Erythroblast (primary cell): Measurements from ENCODE around the gene SUSD3.
"Not testable (repeated sequence)": the region's sequence is repeated elsewhere in the genome, so short reads cannot be mapped to it uniquely, and the experiment has no call there.

Source experiments
- DNase-seq, 2 experiments: peaks; one replicate each; lab custom pipeline; 2025; lab: John Stamatoyannopoulos, UW
- GATA1 ChIP-seq: IDR thresholded peaks from 2 replicates; pipeline ENCODE4 v1.6.1; 2011; ENCODE audit warnings: low read depth, mild to moderate bottlenecking, control low read depth, low read length, moderate library complexity
- POLR2A ChIP-seq: IDR thresholded peaks from 2 replicates; pipeline ENCODE4 v1.6.1; 2011; ENCODE audit warnings: mild to moderate bottlenecking, low read length

The SUSD3 gene

DNA sequence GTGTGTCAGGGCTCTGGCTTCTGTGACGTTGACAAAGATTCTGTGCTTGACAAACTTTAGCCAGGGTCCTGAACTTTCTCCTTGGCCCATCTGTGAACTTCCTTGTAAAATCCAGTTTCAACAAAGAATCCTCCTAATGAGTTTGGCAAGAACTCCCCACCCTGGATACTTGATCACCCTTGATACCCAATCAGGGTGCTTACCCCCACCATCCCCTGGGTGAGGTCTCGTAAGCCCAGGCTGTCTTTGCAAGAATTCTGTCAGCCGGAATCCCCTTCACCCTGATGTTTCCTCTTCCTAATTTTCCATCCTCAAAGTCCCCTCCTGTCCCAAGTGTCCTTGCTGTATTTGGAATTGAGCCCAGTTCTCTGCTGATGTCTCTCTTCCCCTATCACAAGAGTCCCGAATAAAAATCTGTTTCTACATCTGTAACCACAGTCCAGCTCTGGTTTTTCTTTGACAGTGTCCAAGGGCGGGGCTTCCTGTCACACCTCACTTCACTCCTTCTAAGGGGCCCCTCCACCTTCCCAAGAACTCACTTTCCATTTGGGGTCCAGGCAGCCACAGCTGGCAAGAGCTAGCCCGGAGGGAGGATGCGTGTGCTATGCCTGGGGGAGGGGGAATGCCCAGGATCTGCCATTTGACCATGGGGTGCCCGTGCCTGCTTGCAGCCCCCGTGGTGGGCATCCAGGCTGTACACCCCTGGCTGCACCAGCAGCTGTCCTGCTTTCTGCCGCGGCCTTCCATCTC is 34.8 kb downstream of the SUSD3 start:
- DNase-seq: peak in 1 of 2 experiments; percentile 19
- TF ChIP-seq POLR2A (no peak), GATA1 (no peak)

DNA sequence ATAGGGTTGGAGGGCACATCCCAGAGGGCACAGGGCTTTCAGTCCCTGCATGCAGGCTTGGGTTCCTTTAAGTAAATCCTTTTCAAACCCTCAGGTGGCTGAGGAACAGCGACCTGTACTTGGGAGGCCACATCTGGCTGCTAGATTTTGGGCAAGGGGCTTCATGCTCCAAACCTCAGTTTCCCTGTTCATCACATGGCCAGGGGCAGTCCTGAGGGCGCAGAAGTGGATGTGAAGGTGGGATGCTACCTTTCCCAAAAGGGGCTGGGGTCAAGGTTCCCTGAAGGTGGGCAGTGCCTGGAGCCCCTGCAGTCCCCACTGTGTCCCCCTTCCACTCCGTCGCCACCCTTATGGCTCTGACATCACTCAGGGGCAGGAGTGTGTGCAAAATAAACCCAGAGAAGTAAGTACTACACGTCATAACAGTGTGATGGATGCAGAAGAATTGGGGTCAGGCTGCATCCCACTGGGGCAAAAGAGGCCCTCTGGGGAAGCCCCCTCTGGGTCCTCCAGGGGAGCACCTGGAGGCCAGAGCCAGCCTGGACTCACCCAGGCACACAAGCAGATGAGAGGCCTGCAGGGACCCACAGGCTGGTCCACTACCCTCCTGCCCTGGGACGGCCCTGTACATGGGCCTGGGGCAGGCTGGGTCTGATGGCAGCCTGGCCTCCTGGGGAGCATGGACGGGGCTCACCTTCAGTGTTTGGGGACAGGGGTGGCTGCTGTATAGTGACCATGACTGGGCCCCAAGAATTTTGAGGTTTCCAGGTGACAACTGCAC is 35.6 kb downstream of the SUSD3 start:
- DNase-seq: no peak
- TF ChIP-seq POLR2A (no peak), GATA1 (no peak)

DNA sequence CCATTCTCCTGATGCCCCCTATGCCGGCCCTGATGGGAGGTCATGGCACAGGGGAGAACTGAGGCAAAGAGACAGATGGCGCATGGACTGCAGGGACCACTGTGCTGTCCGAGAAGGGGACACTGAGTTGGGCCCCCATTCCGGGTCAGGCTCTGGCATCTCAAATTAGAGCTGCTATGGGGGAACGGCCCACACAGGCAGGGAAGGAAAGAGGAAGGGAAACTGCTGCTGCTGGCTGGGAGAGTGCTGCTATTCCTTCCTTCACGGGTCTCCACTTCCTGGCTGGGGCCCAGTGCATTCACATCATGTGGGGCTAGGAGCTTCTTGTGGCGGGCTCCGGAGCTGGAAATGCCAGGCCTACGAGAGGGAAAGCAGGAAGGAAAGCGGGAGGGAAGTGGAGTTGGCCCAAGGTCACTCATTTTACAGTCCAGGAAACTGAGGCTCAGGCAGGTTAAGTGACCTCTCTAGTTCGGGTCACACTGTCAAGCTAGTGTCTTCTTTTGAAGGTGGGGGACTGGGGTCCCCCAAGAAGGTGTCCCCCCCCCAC is 36.2 kb downstream of the SUSD3 start:
- DNase-seq: peak in 1 of 2 experiments; percentile 46
- TF ChIP-seq POLR2A: no peak
- TF ChIP-seq GATA1: no peak

DNA sequence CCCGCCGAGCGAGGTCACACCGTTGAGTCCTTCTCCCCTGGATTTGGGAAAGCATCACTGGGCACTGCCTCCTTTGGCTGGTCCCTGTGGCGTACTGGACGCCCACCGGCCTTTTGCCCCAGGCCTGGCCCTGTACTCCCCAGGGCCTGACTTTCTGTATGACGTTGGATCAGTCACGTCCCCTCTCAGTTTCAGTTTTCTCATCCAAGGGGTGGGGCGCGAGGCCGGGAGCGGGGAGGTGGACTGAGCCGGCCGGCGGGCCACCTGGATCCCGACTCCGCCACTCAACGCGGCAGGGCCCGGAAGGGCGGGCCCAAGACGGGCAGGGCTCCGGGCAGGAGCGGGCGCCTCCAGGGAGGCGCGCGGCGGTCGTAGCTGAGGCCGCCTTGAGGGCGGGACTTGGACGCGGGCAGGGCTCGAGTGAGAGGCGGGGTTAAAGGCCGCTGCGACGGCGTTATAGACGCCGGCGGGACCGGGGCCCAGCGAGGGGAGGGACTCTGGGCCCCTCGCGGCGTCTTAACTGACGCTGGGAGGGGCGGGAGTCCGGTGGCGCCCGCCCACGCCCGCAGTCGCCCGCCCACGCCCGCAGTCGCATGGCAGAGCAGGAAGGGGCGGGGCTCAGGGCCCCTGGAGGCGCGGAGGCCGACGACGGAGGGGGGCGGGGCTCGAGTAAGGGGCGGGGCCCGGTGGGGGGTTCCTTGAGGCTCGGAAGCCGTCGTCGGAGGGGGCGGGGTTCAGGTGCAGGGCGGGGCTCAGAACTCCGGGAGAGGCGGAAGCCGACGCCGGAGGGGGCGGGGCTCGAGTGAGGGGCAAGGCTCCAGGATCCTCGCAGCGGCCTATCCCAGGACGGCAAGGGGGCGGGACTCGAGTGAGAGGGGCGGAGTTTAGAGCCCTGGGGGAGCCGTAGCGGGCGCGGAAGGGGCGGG is 37.0 kb downstream of the SUSD3 start:
- peak; percentile 99 to 100 for DNase-seq
- TF ChIP-seq POLR2A (peak; percentile 86), GATA1 (no peak)

DNA sequence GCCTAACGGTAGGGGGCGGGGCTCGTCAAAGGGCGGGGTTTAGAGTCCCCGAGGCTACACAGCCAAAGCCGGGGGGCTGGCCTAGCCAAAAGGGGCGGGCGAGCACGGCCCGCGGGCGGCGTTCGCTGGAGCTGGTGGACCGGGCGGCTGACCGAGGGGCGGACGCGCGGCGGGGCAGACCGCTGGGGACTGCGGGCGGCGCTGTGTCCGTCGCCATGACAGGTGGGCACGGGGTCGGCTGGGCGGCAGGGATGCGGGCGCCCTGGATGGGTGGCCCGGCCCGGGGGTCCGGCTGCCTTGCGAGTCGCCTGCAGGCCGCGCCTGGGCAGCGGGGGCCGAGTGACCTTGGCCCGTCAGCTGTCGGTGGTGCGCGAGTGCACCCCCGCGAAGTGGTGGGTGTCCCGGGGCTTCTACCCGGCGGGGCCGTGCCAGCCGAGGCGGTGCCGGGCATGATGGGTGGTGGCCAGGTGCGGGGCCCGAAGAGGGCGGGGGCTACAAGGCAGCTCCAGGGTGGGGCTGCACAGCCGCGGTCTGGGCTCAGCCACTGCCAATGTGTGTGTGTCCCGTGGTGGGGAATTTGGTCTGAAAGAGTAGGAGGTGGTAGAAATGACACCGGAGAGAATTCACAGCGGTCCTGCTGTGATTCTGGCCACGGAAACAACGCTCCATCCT is 37.8 kb downstream of the SUSD3 start, which contains the start of gene CARD19:
Gene CARD19, plus strand, starts transcription at position 87 of the 672 bp plus-strand sequence. Its CDS starts 129 bp downstream, at position 216.
- TF ChIP-seq GATA1 (no peak), POLR2A (no peak)

DNA sequence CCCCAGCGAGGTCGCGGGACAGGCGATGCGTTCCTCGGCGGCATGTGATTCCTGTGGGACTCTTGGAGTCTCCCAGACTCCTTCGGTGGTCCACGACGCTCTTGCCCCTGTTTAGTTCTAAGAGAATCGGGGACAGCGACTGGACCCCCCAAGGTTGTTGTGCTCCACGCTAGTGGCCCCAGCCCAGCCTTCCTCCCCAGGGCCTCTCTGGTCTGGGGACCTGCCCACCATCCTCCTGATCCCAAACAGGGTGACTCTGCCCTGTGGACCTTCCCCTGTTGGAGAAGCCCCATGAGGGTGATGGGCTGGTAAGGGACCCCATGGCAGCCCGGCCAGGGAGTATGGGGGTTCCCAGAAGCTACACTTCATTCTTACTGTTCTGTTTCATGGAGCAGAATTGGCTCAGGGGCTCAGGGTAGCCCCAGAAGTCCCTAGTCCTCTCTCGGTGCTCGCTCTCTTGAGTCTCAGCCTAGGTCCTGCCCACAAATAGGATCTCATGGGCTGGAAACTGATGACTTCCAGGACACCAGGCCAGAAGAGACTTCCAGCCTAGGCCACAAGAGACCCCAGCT is 38.4 kb downstream of the SUSD3 start:
- no peak for DNase-seq
- no peak for TF ChIP-seq GATA1
- TF ChIP-seq POLR2A: no peak

More for the DNA sequence above, 37.8 kb downstream of the SUSD3 start, which contains the start of gene CARD19:
- peak; percentile 63 to 67 for DNase-seq

DNA sequence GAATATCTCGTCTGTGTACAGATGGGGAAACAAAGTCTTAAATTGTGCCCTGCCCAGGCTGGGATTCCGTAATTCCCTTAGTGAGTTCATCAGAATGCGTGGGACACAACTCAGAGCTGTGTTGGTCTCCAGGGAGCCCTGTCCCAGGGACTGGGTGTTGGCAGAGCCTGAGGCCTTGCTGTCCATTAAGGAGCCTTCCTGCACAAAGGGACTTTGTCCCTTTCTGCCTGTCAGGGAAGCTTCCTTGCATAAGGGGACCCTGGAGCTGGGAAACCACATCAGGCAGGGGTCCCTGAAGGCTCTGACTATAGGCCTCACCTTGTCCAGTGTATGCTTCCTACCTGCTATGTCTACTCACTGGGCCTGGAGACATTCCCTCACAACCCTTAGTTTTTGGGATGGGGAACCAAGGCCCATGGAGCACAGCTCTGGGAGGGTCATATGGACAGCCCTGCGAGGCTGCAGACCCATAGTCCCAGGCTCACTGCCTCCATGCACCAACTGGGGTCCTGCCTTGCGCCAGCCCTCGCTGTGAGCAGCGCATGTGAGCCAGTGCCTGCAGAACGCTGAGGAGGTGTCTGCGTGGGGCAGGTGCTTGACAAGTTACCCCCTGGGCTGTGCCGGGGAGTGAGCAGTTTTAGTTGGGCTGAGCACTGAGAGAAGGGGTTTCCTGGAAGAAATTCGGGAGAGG is 39.2 kb downstream of the SUSD3 start:
- no peak for DNase-seq
- TF ChIP-seq GATA1: no peak
- TF ChIP-seq POLR2A: no peak

DNA sequence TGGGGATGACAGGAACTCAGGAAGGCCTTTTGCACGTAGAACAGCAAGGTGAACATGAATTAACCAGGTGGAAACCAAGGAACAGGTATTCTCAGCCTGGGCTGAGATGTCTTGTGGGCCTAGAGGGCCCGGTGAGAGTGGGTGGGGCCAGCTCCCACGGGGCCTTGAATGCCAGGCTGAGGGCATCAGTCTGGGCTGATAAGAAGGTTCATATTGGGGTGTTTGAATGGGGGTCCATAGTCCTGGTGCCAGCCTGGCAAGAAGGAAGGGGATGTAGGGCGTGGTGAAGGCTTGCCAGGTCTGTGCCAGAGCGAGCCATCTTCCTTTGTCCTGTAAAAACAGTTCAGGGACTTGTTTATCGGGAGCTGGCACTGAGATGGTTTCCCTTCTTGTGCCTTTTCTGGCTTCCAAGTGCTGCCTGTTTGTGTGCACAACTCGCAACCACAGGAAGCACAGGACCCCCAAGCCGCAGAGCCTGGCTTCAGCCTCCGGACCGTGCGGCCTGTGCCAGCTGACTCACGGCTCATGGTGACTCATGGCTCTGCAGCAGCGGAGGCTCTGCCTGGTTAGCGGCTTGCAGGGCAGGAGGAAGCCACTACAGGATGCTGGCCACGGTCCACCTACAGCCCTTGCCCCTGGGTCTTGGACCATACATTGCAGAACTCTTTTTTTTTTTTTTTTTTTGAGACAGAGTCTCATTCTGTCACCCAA is 39.9 kb downstream of the SUSD3 start:
- DNase-seq: peak; percentile 54 to 79
- TF ChIP-seq POLR2A: no peak

DNA sequence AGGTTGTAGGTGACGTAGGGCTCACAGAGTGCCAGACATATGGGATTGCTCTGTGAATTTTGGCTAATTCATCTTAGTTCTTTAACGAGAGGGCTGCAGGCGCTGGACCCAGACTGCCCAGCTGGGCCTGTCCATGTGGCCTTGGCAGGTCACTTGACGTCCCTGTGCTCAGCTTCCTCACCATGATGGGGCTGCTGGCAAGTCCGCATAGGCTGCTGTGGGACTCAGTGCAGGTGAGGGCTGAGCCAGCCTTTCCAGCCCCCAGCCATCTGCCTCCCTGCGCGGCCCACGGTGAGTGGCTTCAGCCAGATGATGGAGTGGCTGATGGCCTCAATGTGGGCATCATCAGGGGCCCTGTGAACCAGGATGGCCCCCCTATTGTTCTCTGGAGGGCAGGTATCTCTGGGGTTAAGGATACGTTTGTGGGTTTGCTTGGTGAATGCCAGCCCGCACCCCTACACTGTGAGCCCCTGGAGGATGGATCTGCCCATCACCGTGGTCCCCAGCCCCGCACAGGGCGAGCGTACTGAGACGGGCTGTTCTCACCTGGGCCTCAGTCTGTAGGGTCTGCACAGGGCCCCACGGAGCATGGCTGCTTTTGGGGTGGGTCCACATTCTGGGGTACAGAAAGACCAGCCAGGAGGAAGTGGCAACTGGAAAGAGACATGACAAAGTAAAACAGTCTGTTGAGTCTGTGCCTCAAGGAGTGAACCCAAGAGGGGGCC is 41.2 kb downstream of the SUSD3 start:
- DNase-seq: no peak
- TF ChIP-seq GATA1 (no peak), POLR2A (no peak)

DNA sequence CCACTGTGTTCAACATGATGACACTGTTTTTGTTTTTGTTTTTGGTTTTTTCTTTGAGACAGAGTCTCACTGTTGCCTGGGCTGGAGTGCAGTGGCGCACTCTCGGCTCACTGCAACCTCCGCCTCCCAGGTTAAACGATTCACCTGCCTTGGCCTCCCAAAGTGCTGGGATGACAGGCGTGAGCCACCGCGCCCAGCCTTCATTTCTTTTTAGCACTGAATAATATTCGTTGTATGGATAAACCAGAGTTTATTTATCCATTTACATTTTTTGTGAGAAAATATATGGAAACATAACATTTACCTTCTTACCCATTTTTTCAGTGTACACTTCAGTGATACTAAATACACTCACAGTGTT is 41.8 kb downstream of the SUSD3 start:
- TF ChIP-seq GATA1 (no peak), POLR2A (no peak)
- no peak for DNase-seq

DNA sequence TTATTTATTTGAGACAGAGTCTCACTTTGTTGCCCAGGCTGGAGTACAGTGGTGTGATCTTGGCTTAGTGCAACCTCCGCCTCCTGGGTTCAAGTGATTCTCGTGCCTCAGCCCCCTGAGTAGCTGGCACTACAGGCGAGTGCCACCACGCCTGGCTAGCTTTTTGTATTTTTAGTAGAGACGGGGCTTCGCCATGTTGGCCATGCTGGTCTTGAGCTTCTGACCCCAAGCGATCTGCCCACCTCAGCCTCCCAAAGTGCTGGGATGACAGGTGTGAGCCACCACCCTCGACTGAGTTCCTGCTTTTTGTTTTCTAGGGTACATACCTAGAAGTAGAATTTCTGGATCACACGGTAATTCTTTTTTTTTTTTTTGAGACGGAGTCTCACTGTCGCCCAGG is 42.6 kb downstream of the SUSD3 start:
- not testable (repeated sequence) for DNase-seq
